NT2/D1 (cell line): ENCODE measurements around the gene PDK4.
"Not testable (repeated sequence)": the region's sequence is repeated elsewhere in the genome, so short reads cannot be mapped to it uniquely, and the experiment has no call there.

Experiments
- SUZ12 ChIP-seq: IDR thresholded peaks from 2 replicates; pipeline ENCODE4 v1.6.1; 2011; ENCODE audit not compliant: insufficient read length, insufficient read depth; ENCODE audit errors: extremely low read depth
- YY1 ChIP-seq: IDR thresholded peaks from 2 replicates; pipeline ENCODE4 v1.6.1; 2011; ENCODE audit not compliant: insufficient read length, insufficient read depth
- ZNF274 ChIP-seq: IDR thresholded peaks from 2 replicates; pipeline ENCODE4 v1.6.1; 2011; ENCODE audit warnings: mild to moderate bottlenecking, low read depth, low read length

DNA sequence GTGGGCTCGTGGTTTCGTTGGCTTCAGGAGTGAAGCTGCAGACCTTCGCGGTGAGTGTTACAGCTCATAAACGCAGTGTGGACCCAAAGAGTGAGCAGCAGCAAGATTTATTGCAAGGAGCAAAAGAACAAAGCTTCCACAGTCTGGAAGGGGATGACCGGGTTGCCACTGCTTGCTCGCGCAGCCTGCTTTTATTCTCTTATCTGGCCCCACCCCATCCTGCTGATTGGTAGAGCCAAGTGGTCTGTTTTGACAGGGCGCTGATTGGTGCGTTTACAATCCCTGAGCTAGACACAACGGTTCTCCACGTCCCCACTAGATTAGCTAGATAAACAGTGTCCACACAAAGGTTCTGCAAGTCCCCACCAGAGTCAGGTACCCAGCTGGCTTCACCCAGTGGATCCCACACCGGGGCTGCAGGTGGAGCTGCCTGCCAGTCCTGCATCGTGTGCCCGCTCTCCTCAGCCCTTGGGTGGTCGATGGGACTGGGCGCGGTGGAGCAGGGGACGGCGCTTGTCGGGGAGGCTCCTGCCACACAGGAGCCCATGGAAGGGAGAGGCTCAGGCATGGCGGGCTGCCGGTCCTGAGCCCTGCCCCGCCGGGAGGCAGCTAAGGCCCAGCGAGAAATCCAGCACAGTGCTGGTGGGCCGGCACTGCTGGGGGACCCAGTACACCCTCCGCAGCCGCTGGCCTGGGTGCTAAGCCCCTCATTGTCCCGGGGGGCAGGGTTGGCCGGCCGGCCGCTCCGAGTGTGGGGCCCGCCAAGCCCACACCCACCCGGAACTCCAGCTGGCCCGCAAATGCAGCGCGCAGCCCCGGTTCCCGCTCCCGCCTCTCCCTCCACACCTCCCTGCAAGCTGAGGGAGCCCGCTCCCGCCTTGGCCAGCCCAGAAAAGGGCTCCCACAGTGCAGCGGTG lies 44.0 kb downstream of the PDK4 start:
- TF ChIP-seq ZNF274, YY1, SUZ12: not testable (repeated sequence)
